Measurements from ENCODE around the gene LRRK1.

LRRK1 gene

DNA sequence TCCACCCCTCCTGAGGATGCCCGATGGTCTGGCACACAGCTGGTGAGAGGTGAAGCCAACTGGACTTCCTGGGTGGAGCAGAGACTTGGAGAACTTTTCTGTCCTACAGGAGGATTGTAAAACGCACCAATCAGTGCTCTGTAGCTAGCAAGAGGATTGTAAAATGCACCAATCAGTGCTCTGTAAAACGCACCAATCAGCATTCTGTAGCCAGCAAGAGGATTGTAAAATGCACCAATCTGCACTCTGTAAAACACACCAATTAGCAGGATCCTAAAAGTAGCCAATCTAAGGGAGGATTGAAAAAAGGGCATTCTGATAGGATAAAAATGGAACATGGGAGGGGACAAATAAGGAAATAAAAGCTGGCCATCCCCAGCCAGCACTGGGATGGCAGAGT lies 182.5 kb downstream of the LRRK1 start:
- no peaks in the 10 kb centered on the region for H4K20me1 ChIP-seq (ENCODE audit: insufficient read depth, low read length)
- H3K4me3 ChIP-seq (ENCODE audit: low read length): no peak overlapping the region

DNA sequence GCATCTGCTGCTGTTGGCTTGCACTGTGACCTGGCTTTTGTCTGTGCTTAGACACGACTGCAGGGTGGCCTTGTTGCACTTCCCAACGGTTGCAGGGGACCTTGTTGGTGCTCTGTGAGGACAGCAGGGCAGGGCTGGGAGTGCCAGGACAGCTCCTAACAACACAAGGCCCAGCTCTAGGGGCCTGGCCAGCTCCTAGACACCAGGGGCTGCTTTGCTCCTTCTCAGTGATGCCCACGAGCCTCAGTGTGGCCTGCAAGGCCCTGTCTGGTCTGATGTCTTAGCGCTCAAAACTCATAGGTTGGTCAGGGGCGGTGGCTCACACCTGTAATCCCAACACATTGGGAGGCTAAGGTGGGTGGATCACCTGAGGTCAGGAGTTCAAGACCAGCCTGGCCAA lies 183.6 kb downstream of the LRRK1 start:
- no peaks in the 10 kb centered on the region for H4K20me1 ChIP-seq (ENCODE audit: insufficient read depth, low read length)
- H3K4me1 ChIP-seq (ENCODE audit: low read length): no peaks in the 10 kb centered on the region
- H3K27ac ChIP-seq (ENCODE audit: low read length): no peak overlapping the region
- H3K9me3 ChIP-seq (ENCODE audit: insufficient read depth, low read length): no peaks in the 10 kb centered on the region
- no peak overlapping the region for H3K4me3 ChIP-seq (ENCODE audit: low read length)
- H3K79me2 ChIP-seq (ENCODE audit: low read length): no peaks in the 10 kb centered on the region
- TF ChIP-seq, protein P1, sequence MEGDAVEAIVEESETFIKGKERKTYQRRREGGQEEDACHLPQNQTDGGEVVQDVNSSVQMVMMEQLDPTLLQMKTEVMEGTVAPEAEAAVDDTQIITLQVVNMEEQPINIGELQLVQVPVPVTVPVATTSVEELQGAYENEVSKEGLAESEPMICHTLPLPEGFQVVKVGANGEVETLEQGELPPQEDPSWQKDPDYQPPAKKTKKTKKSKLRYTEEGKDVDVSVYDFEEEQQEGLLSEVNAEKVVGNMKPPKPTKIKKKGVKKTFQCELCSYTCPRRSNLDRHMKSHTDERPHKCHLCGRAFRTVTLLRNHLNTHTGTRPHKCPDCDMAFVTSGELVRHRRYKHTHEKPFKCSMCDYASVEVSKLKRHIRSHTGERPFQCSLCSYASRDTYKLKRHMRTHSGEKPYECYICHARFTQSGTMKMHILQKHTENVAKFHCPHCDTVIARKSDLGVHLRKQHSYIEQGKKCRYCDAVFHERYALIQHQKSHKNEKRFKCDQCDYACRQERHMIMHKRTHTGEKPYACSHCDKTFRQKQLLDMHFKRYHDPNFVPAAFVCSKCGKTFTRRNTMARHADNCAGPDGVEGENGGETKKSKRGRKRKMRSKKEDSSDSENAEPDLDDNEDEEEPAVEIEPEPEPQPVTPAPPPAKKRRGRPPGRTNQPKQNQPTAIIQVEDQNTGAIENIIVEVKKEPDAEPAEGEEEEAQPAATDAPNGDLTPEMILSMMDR (IDR thresholded peaks at IDR 0.05; ENCODE audit: low read depth, low read length): no peak
- no peak for TF ChIP-seq EZH2phosphoT487 (IDR thresholded peaks at IDR 0.05; ENCODE audit: low read depth)
- H3K36me3 ChIP-seq (replicated peaks; ENCODE audit: low read depth, low read length): no peaks in the 10 kb centered on the region
- H3K9ac ChIP-seq (ENCODE audit: low read length): no peak overlapping the region
- H2AFZ ChIP-seq (ENCODE audit: low read depth, low read length): no peak overlapping the region
- H3K4me2 ChIP-seq (ENCODE audit: low read length): no peak overlapping the region
- H3K27me3 ChIP-seq (ENCODE audit: low read depth, low read length): no peaks in the 10 kb centered on the region

More for the DNA sequence above, 182.5 kb downstream of the LRRK1 start:
- Histone ChIP-seq H3K27me3 (ENCODE audit: low read depth, low read length) (peaks cover 4% of the 10 kb centered on the region; the same call in 1 of the 2 replicates), H3K27ac (ENCODE audit: low read length) (no peak overlapping the region), H2AFZ (ENCODE audit: low read depth, low read length) (no peak overlapping the region), H3K9ac (ENCODE audit: low read length) (no peak overlapping the region), H3K36me3 (replicated peaks; ENCODE audit: low read depth, low read length) (no peaks in the 10 kb centered on the region), H3K4me2 (ENCODE audit: low read length) (no peak overlapping the region), H3K9me3 (ENCODE audit: insufficient read depth, low read length) (no peaks in the 10 kb centered on the region), H3K79me2 (ENCODE audit: low read length) (no peaks in the 10 kb centered on the region), H3K4me1 (ENCODE audit: low read length) (no peaks in the 10 kb centered on the region)
- no peak for TF ChIP-seq EZH2phosphoT487 (IDR thresholded peaks at IDR 0.05; ENCODE audit: low read depth)
- TF ChIP-seq, protein P1 (IDR thresholded peaks at IDR 0.05; ENCODE audit: low read depth, low read length): no peak

DNA sequence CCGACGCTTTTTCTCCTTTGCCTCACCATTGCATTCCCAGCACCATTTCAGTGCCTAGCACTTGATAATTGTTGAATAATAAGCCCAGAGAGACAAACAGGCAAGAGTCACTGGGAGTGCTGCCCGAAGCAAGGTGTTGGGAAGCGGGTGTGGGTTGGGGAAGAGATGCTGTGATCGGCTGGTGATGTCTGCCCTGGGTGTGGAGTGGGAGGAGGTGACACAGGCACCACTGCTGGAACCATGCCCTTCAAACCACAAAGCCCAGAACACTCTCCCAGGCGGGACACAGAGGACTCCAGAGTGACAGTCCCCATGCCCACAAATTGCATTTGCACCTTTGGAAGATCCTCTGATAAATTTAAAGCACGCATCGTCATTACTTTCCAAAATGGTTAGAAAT lies 184.4 kb downstream of the LRRK1 start:
- Histone ChIP-seq H3K27ac (ENCODE audit: low read length) (no peak overlapping the region), H3K9ac (ENCODE audit: low read length) (no peak overlapping the region), H4K20me1 (ENCODE audit: insufficient read depth, low read length) (no peaks in the 10 kb centered on the region), H3K4me1 (ENCODE audit: low read length) (no peaks in the 10 kb centered on the region), H2AFZ (ENCODE audit: low read depth, low read length) (no peak overlapping the region), H3K27me3 (ENCODE audit: low read depth, low read length) (no peaks in the 10 kb centered on the region), H3K79me2 (ENCODE audit: low read length) (no peaks in the 10 kb centered on the region), H3K4me2 (ENCODE audit: low read length) (no peak overlapping the region), H3K9me3 (ENCODE audit: insufficient read depth, low read length) (no peaks in the 10 kb centered on the region), H3K4me3 (ENCODE audit: low read length) (no peak overlapping the region), H3K36me3 (replicated peaks; ENCODE audit: low read depth, low read length) (no peaks in the 10 kb centered on the region)
- no peak for TF ChIP-seq EZH2phosphoT487 (IDR thresholded peaks at IDR 0.05; ENCODE audit: low read depth)
- TF ChIP-seq, protein P1 (IDR thresholded peaks at IDR 0.05; ENCODE audit: low read depth, low read length): no peak

DNA sequence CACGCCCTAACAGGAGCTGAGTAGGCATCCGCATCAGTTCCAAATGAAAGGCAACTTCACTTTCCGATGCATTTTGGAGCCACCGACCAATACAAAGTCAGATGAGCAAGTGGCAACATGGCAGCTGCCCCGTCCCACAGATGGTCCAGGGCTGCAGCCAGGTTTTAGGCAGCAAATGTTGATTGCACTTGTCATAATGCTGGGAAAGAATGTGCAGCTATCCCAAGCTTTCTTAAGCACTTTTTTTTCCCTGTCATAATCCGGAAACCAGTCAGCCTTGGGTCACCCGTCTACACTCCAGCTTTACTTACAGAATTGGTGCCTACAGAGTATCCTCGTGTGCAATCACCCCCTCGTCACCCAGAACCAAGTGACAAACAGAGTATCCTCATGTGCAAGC lies 185.0 kb downstream of the LRRK1 start:
- Histone ChIP-seq H3K9me3 (ENCODE audit: insufficient read depth, low read length) (no peaks in the 10 kb centered on the region), H4K20me1 (ENCODE audit: insufficient read depth, low read length) (no peaks in the 10 kb centered on the region), H3K27ac (ENCODE audit: low read length) (no peak overlapping the region), H3K4me3 (ENCODE audit: low read length) (no peak overlapping the region), H3K9ac (ENCODE audit: low read length) (no peak overlapping the region), H3K79me2 (ENCODE audit: low read length) (no peaks in the 10 kb centered on the region), H2AFZ (ENCODE audit: low read depth, low read length) (no peak overlapping the region), H3K4me2 (ENCODE audit: low read length) (no peak overlapping the region), H3K36me3 (replicated peaks; ENCODE audit: low read depth, low read length) (no peaks in the 10 kb centered on the region), H3K27me3 (ENCODE audit: low read depth, low read length) (no peaks in the 10 kb centered on the region), H3K4me1 (ENCODE audit: low read length) (no peaks in the 10 kb centered on the region)
- TF ChIP-seq, protein P1 (IDR thresholded peaks at IDR 0.05; ENCODE audit: low read depth, low read length): no peak
- no peak for TF ChIP-seq EZH2phosphoT487 (IDR thresholded peaks at IDR 0.05; ENCODE audit: low read depth)

Data from OCI-LY3 (cell line).